Coronary artery (tissue), 2 donors: Measurements from ENCODE around the gene NDUFAF8.

Experiments used
- DNase-seq: peaks from one replicate; pipeline ENCODE4 v3.0.0-alpha.2; 2017; ENCODE audit warnings: low spot score
- H3K27ac ChIP-seq, 2 donors: fragments of 200-600 bp; sonication (generic); one replicate each; pipeline ENCODE4 v1.5.1; 2016 to 2019
- H3K4me3 ChIP-seq: fragments of 200-600 bp; sonication (generic); 2 replicates; pipeline ENCODE4 v1.5.1; 2016; ENCODE audit warnings: mild to moderate bottlenecking, moderate library complexity
- CTCF ChIP-seq: fragments of 200-600 bp; sonication (generic); IDR thresholded peaks from one replicate; pipeline ENCODE4 v1.5.1; 2019; ENCODE audit warnings: antibody characterized with exemption

Gene NDUFAF8

GRCh38 chr17:81235822-81236740 lies 3.0 kb upstream of the NDUFAF8 start:
- TF ChIP-seq CTCF: no peak
- no peak overlapping the region for H3K27ac ChIP-seq
- DNase-seq: no peak
- H3K4me3 ChIP-seq: no peak overlapping the region

GRCh38 chr17:81236784-81237183 lies 2.3 kb upstream of the NDUFAF8 start:
- TF ChIP-seq CTCF: no peak
- H3K27ac ChIP-seq: no peak overlapping the region
- DNase-seq: no peak

GRCh38 chr17:81237591-81238489 lies 1.3 kb upstream of the NDUFAF8 start:
- no peak overlapping the region for H3K27ac ChIP-seq
- no peak for DNase-seq
- no peak for TF ChIP-seq CTCF

More at GRCh38 chr17:81236784-81237183, 2.3 kb upstream of the NDUFAF8 start:
- no peak overlapping the region for H3K4me3 ChIP-seq

GRCh38 chr17:81238490-81238814 lies 666 bp upstream of the NDUFAF8 start:
- TF ChIP-seq CTCF: no peak
- DNase-seq: no peak
- Histone ChIP-seq H3K4me3 (peak overlapping the region; percentile 100), H3K27ac (peak overlapping the region; percentile 17 to 84)

More at GRCh38 chr17:81237591-81238489, 1.3 kb upstream of the NDUFAF8 start:
- peak overlapping the region; percentile 100 for H3K4me3 ChIP-seq

- Histone ChIP-seq H3K27ac (peak overlapping the region; percentile 68 to 88), H3K4me3 (peak overlapping the region; percentile 100)
- DNase-seq: no peak
- no peak for TF ChIP-seq CTCF
These were observed 817 bp downstream of the NDUFAF8 start for GRCh38 chr17:81239714-81240555.

GRCh38 chr17:81240761-81241160 lies 1.6 kb downstream of the NDUFAF8 start:
- Histone ChIP-seq H3K27ac (no peak overlapping the region), H3K4me3 (no peak overlapping the region)
- no peak for TF ChIP-seq CTCF
- no peak for DNase-seq
